GM18867 (cell line): Measurements from ENCODE around the gene SCNN1G.
"Not testable (repeated sequence)": the region's sequence is repeated elsewhere in the genome, so short reads cannot be mapped to it uniquely, and the experiment has no call there.

ENCODE experiments used
- ATAC-seq: cut with Tn5 transposase; IDR thresholded peaks from one replicate; pipeline ENCODE4 v1.9.1; 2021; ENCODE audit warnings: mild to moderate bottlenecking, moderate library complexity; ENCODE audit not compliant: unreplicated experiment

The SCNN1G gene, protein sequence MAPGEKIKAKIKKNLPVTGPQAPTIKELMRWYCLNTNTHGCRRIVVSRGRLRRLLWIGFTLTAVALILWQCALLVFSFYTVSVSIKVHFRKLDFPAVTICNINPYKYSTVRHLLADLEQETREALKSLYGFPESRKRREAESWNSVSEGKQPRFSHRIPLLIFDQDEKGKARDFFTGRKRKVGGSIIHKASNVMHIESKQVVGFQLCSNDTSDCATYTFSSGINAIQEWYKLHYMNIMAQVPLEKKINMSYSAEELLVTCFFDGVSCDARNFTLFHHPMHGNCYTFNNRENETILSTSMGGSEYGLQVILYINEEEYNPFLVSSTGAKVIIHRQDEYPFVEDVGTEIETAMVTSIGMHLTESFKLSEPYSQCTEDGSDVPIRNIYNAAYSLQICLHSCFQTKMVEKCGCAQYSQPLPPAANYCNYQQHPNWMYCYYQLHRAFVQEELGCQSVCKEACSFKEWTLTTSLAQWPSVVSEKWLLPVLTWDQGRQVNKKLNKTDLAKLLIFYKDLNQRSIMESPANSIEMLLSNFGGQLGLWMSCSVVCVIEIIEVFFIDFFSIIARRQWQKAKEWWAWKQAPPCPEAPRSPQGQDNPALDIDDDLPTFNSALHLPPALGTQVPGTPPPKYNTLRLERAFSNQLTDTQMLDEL

DNA sequence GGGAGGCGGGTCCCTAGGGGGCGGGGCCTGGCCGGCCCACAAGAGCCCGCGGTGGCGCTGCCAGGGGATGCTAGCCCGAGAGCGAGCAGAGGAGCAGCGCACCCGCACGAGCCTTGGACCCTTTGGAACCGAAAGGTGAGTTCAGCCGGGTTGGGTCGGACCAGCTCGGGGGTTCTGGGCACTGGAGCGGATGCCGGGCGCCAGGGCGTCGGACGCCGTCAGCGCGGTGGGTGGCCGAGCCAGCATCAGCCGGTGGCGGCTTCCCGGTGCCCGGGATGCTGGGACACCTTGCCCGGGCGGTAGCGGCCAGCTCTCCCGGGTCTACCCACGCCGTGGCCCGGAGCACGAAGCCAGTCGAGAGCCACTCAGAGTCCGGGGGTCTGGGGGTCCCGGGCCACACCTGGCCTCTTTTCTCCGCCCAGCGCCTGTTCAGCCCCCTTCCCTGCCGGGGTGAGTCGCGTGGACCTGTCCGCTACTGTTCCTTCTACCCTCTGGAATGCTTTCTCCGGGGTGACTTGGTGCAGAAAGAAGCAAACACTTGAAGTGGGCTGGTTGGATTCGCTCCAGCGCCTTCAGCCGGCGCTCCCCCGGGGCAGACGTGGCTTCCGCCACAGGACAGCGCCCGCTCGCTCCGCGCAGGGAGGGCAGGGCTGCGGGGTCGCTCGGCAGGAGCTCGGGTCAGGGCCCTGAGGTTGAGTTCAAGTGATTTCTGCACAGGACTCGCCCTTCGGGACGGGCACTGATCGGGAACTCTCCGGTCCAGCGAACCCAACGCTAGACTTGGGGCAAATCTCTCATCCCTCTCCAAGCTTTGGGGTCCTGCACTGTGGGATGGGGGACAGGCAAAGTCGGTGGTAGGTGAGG, at the start of gene SCNN1G:
Gene SCNN1G (plus strand): TSS at position 67 of the 864 bp plus-strand sequence. CDS start 3,527 bp downstream, outside the sequence.
- ATAC-seq = peak; percentile 21

DNA sequence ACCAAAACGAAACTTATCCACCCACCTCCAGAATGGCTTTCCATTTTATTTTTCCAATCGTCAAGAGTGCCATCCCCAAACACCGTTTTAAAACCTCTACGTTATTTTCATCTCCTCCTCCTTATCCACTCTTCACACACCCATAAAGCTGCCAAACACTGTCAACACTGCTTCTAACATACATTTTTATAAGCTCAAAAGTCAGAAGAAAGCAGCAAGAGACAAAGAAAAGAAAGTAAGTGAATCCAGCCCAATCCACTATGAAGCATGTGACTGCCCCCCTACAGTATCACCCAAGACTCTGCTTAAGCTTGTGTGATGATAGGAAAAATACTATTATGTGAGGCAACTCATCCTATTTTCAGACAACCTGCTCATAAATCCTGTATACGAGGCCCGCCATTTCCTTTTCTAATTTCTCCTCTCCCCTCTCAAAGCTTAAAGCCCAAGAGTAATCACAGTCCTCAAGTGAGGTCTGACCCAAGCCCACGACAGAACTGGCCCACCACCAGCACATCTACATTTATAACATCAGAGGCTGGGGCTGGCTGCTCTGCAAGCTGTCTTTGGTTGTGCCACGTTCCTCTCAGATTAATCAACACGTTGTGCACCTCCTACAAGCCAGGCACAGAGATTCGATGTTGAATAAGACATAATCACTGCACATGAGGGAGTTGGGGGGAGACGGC, 49.6 kb upstream of the SCNN1G start:
- no peak for ATAC-seq

DNA sequence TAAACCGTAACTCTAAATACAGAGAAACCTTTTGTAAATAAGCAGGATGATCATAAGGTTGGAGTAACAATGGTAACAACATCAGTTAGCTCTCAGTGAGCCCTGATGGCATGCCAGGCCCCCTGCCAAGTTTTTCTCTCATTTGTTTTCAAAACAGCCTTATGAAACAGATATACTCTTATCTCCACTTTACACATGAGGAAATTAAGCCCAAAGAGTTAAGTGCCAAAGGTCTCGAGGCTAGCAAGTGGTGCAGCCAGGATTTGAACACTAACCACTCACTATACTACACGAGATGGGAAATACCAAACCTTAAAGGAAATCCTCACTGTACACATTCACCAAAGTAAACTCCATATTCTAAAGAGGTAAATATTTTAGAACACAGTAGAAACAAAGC, 48.3 kb upstream of the SCNN1G start:
- no peak for ATAC-seq

DNA sequence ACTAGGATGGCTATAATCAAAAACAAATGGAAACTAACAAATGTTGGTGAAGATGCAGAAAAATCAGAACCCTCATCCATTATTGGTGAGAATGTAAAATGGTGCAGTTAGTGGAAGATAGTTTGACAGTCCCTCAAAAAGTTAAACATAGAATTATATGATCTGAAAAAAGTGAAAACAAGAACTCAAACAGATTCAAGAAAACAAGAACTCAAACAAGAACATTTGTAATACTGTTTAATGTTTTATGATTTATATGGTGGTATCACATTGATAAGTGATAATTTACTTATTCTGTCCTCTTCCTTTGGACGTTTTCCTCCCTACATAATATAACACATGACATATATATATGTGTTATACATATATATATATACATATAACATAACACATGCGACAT, 45.3 kb upstream of the SCNN1G start:
- no peak for ATAC-seq

DNA sequence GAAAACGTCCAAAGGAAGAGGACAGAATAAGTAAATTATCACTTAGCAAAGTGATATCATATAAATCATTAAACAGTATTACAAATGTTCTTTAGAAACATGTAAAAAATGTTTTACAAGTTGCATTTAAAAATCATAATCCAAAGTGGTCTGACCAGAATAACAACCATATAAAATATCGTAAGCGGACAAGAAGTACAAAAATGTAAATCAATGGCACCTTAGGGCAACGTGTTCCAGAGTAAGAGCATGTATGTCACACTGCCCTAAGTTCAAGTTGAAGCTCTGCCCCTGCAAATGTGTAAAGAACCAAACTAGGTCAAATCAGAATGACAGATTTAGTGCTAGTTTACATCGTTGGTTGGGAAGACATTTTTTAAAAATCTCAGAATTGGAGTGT, 44.7 kb upstream of the SCNN1G start:
- ATAC-seq = no peak

DNA sequence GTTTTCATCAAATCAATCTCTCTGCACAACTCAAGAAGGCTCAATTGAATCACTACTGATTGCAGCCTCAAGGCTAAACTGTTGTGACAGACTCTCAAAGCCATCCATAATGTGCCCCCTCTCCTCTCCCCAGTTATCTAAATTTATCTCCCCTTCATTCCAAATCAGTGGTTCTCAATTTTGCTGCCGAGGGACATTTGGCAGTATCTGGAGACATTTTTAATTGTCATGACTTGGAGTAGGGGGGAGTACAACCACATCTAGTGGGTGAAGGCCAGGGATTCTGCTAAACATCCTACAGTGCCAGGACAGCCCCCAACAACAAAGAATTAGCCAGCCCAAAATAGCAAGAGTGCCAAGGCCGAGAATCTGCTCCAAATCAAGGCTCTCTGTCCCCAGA, 42.4 kb upstream of the SCNN1G start:
- ATAC-seq = no peak

DNA sequence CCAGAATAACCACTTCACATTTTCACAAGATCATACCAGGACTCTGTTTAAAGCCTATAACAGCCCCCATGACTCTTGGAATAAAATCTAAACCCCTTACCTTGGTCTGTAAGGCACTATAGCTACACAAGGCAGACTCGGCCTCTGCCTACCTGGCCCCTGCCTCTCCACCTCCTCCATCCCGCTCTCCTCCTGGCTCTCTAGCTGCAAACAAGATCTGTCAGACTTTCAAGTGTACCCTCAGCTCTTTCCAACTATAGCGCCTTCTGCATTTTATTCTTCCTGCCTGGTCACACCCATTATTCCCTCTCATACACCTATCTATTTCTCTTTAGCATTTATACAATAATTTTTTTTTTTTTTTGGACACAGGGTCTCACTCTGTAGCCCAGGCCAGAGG, 41.5 kb upstream of the SCNN1G start:
- ATAC-seq = no peak

DNA sequence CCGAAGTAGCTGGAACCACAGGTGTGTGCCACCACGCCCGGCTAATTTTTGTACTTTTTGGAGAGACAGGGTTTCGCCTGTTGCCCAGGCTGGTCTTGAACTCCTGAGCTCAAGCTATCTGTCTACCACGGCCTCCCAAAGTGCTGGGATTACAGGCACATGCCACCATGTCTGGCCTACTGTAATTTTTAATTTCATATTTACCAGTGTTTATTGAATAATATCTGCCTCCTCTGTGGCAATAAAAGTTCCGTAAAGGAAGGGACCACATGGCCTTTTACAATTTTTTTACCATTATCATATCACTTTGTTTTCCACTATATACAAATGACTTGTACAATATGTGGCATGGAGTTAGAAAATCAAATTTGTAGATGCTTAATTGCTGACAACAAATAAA, 41.0 kb upstream of the SCNN1G start:
- ATAC-seq = no peak

DNA sequence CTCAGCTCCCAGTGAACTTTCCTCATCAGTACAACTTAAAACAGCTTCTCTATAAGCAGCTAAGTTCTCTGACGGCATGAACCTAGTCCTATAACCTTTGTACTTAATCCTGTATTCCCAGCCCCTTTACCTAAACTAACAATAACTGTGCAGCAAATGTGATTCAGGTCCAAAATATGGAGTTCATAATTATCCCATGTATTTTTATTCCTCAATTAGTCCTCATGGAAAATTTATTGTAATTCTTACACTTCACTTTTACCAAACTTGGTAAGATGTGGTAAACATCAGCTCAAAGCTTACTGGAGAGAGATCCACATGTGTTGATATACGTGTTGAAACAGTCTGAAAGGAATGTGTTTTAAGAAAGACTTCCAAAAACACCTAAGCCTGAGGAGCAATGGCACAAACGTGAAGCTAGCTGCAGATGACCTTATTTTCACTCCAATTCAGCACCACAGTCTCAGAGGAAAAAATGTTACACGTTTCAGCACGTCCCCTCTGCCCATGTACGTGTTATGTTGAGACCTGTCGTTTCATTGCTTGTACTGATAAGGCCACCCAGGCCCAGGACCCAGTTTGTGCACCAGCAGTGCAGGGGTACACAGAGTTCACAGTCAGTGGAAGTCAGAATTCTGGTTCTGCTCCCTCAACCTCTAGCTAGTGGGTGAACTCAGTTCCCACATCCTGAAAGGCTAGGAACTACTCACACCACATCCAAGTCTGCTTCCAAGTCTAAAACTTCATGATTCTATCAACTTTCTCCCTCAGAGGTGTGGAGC, 40.4 kb upstream of the SCNN1G start:
- no peak for ATAC-seq

DNA sequence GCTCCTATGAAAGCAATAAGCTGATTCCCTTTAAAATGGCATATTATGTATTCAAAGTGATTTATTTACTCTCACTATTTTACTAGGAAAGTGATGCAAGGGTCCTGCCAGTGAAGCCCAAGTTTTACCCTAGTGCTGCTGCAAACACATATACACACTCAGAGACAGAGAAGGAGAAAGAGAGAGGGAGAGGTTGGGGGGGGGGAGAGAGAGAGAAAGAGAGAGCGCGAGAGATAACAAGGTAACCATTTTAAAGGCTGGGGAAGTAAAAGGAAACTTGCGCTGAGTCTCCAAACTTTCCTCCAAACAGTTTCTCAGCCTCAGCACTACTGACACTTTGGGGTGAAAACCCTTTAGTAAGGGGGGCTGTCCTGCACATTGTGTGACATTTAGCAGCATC, 39.2 kb upstream of the SCNN1G start:
- ATAC-seq = no peak

DNA sequence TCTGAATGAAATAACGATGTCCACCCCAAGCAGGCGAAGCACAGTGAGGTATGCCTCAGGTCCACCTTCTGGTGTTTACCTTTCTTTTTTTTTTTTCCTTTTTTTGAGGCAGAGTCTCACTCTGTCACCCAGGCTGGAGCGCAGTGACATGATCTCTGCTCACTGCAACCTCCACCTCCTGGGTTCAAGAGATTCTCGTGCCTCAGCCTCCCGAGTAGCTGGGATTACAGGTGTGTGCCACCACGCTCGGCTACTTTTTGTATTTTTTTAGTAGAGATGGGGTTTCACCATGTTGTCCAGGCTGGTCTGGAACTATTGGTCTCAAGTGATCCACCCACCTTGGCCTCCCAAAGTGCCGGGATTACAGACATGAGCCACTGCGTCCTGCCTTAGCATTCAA, 38.2 kb upstream of the SCNN1G start:
- ATAC-seq = not testable (repeated sequence)

DNA sequence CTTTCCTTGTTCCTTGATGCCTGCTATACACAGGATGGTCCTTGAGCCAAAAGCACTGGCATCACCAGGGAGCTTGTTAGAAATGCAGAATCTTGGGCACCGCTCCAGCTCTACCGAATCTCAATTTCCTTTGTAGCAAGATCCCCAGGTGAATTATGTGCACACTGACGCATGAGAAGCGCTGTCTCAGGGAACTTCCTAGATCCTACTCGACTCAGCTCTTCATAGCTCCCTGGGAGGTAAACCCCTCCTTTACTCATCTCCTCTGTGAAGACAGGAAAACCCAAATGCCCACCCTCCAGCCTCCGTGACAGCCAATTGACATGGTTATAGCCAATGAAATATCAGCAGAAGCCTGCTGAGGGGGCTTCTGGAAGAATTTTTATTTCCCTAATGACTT, 37.4 kb upstream of the SCNN1G start:
- ATAC-seq = no peak

DNA sequence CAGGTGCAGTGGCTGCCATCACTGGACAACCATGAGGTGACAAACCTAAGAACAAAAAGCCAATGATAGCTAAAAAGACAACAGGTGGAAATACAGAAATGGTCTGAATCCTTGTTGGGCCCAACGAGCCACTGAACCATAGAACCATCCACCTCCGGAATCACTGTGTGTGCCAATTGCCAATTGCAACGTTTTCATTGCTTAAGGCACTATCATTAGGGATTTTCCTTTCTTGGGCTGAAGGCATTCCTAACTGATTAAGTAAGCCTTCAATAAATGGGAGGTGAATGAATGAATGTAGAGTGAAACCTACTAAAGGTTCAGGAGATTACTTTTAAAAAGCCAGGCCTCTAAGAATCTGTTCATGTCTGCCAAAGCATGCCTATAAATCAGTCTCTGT, 36.9 kb upstream of the SCNN1G start:
- ATAC-seq = no peak

DNA sequence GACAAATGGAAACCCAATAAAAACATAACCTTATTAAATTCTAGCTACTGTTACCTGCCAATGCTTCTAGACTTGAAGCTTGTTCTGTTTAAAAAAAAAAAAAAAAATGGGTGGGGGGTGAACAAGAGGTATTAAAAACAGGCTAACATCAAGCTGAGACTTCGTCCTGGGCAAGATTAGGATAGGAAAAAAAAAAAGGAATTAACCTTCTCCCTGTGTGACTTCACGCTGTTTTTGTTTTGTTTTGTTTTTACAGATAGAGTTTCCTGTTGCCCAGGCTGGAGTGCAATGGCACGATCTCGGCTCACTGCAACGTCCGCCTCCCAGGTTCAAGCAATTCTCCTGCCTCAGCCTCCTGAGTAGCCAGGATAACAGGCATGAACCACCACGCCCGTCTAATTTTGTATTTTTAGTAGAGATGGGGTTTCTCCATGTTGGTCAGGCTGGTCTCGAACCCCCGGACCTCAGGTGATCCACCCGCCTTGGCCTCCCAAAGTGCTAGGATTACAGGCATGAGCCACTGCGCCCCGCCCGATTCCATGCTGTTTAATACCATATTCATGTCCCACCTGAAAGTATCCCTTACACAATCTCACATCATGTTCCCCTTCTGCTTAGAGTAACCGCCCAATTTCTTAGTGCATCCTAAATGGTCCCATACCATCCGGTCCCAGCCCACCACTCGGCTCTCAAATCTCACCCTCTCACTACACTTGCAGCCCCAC, 35.5 kb upstream of the SCNN1G start:
- no peak for ATAC-seq

DNA sequence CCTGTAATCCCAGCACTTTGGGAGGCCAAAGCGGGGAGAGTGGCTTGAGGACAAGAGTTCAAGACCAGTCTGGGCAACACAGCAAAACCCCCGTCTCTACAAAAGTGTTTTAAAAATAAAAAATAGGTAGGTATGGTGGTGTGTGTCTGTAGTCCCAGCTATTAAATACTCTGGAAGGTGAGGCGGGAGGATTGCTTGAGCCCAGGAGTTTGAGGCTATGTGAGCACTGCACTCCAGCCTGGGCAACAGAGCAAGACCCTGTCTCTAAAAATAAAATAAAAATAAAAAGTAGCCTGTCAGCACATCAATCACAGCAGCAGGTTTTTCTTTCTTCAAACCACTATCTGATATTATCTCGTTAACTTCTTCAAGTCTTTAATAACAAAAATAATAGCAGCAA, 34.9 kb upstream of the SCNN1G start:
- ATAC-seq = no peak

DNA sequence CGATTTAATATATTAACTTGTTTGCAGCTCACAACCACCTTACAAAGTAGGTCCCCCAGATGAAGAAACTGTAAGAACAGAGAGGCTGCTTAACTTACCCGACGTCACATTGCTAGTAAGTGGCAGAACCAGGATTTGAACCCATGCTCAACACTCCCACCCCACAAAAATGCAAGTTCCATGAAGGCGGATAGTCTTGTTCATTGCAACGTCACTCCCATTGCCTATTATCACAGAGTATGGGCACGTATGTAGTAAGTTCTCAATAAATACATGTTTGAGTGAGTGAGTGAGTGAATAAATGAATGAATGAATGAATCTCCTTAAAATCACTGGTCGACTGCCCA, 34.4 kb upstream of the SCNN1G start:
- ATAC-seq = no peak

DNA sequence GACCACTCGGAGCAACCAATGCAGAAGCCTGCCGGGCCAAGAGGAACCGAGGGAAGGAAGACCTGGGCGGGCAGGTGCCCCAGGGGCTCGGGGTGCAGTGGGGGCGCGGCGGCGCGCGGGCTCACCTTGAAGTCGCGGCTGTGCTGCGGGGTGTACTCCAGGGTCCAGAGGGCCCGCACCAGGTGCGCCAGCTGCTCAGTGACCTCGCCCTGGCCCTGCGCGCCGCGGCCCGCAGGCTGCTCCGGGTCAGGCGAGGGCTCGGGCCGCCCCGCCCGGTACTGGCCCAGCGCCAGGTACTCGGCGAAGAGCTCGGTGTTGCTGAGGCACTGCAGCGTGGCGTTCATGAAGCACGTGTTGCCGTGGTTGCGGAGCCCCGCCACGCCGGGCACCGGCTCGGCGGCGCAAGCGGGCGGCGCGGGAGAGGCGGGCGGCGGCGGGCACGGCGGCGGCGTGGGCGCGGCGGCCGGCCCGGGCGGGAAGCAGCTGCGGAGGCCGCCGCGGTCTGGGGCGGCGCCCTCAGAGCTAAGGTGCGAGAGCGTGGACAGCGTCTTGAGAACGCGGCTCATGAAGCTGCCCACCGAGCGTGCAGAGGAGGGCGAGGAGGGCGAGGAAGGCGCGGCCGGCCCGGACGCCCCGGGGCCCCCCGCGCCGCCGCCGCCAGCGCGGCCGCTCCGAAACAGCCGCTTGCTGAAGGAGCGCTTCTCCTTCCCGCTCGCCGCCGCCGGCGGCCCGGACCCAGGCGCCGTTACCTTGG, 33.9 kb upstream of the SCNN1G start:
- peak; percentile 41 for ATAC-seq

DNA sequence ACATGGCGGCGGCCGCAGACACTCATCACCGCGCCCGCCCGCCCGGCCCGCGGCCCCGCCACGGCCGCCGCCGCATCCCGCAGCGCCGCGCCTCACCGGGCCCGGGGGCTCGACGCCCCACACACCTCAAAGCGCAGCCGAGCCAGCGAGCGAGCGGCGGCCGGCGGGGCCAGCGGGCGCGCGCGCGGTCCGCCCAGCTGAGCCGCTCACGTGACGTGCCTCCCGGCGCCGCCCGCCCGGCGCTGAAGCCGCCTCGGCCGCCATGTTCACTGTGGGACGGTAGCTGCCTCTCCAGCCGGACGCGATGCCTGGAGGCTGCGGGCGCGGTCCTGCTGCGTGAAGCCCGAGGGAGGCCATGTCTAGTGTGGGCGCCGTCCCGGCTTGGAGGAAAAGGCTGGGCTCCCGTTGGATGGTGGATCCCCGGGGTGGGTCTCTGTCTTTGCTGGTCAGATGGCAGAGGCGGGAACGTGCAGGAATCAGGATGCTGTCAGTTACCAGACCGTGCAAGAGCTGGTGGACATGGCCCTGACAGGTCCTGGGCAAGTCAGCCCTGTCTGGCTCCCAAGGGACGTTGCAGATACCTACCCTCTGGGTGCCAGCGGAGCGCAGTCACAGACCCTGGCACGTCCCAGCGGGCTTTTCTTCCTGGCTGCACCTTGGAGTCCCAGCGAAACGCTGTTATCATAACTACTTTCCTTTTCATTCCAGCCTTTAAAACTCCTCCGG, 33.1 kb upstream of the SCNN1G start, which contains the start of gene USP31:
Gene USP31 (minus strand): TSS at position 186 of the 726 bp plus-strand sequence. CDS start 182 bp downstream, at position 4.
- peak; percentile 96 for ATAC-seq
